NT2/D1 (cell line): ENCODE measurements around the gene UNK.

Experiments used
- YY1 ChIP-seq: IDR thresholded peaks from 2 replicates; pipeline ENCODE4 v1.6.1; 2011; ENCODE audit not compliant: insufficient read length, insufficient read depth
- ZNF274 ChIP-seq: IDR thresholded peaks from 2 replicates; pipeline ENCODE4 v1.6.1; 2011; ENCODE audit warnings: mild to moderate bottlenecking, low read depth, low read length

DNA sequence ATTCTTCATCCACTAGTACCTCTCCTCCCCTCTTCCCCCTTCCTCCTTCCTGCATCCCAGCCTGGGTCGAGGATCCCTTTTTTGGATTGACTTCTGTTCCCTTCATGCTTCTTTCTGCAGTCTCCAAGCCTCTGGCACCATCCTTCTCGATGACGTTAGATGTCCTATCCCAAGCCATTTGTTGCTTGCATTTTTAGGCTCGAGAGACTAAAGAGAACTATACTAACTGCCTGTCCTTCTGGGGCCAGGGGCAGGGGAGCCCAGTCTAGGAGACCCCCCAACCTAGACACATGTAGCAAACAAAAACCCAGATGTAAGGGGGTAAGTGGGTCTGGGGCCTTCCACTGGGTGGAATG lies 23.9 kb downstream of the UNK start:
- no peak for TF ChIP-seq ZNF274
- no peak for TF ChIP-seq YY1
